ENCODE results near the gene ZBTB26.

DNA sequence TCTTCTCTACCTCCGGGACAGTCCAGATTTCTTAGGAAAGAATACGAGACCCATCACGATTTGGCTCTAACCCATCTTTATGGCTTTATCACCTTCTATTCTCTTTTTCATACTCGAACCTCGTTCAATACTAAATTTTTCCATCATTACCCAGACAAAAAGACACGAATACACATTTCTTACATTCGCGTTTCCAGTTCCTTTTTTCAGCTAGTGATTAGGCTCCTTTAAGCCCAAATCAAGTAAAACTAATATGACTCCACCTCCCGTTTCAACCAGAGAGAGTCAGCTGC lies 18.7 kb downstream of the ZBTB26 start:
- no peak for TF ChIP-seq GATA2 (IDR thresholded peaks at IDR 0.05; ENCODE audit: low read depth, low read length)
- TF ChIP-seq GATA3 (IDR thresholded peaks at IDR 0.05; ENCODE audit: low read depth, low read length) = no peak

Measured in SH-SY5Y (cell line).